Left lung (tissue), 14 donors: ENCODE data around the gene UBALD2. TPM values are rescaled to one million over a fixed set of nuclear protein-coding genes. Genes with fewer than 3 reads are reported as not detected.
A peak's percentile ranks its signal among the peaks of the same experiment; 100 is the strongest.
"Not testable (repeated sequence)": the region's sequence is repeated elsewhere in the genome, so short reads cannot be mapped to it uniquely, and the experiment has no call there.

Experiments used
- ATAC-seq: fragments of 200-7000 bp; cut with Tn5 transposase; one replicate; pipeline ENCODE4 v1.9.1; 2020; ENCODE audit warnings: moderate library complexity
- DNase-seq, 4 donors: peaks; one replicate each; pipeline ENCODE4 v3.0.0-alpha.2; 2013 to 2020
- H3K27ac ChIP-seq, 2 donors: fragments of 200-600 bp; sonication (generic) in 1 of 2; one replicate each; pipeline versions ENCODE4 v1.5.0 to v1.8.0; 2020 to 2021
- H3K27me3 ChIP-seq, 2 donors: fragments of 200-600 bp; sonication (generic) in 1 of 2; one replicate each; pipeline versions ENCODE4 v1.5.0 to v1.8.0; 2020 to 2021
- H3K36me3 ChIP-seq, 2 donors: fragments of 200-600 bp; sonication (generic) in 1 of 2; one replicate each; pipeline versions ENCODE4 v1.5.0 to v1.8.0; 2020 to 2021
- H3K4me1 ChIP-seq, 2 donors: fragments of 200-600 bp; one replicate each; pipeline ENCODE4 v1.8.0; 2021
- H3K4me3 ChIP-seq, 2 donors: fragments of 200-600 bp; sonication (generic) in 1 of 2; one replicate each; pipeline versions ENCODE4 v1.5.0 to v1.8.0; 2020 to 2021; ENCODE audit warnings: mild to moderate bottlenecking in 1 of 2
- H3K9me3 ChIP-seq, 2 donors: fragments of 200-600 bp; sonication (generic) in 1 of 2; one replicate each; pipeline versions ENCODE4 v1.5.0 to v1.8.0; 2020 to 2021
- CTCF ChIP-seq, 2 donors: fragments of 200-600 bp; sonication (generic) in 1 of 2; IDR thresholded peaks; one replicate each; pipeline versions ENCODE4 v1.5.0 to v1.8.0; 2021; ENCODE audit warnings: antibody characterized with exemption in 2 of 2
- intact Hi-C, 2 donors: fragments of 100-400 bp; cut with DNase I; formaldehyde crosslinking; loops; one replicate each; pipeline versions ENCODE4 v1.11.2 to v1.14.2; 2022
- long read RNA-seq, 12 donors: library from polyadenylated mRNA in 2 of 12; unstranded in 2 of 12; transcript quantifications; one replicate each; pipeline ENCODE4 v2.0.0 and lab custom pipeline, GENCODE V29; 2019 to 2026
- polyA plus RNA-seq, 6 donors: library from polyadenylated mRNA; unstranded; fragments of 120-200 nt; gene quantifications; one replicate each; pipeline ENCODE4 v1.2.1, GENCODE V29; 2013; ENCODE audit not compliant: insufficient read length in 6 of 6
- total RNA-seq, 2 donors: library from RNA; stranded (reverse); fragmentation: NEBNext Ultra II Directional; extraction: Animal tissue kit (Norgen Biotek cat#: 25700); gene quantifications; one replicate each; pipeline ENCODE4 v1.2.1, GENCODE V29; 2021
- donor health status: DM: no; HTN: yes; CAD: no.
- donor health status: DM: no; HTN: no; CAD: no.

Gene UBALD2
- total RNA-seq (10 to 100 TPM; 45.7 to 52.7 TPM), polyA plus RNA-seq (10 to 100 TPM; 16.7 to 36.1 (median 28.1) TPM)
- long read RNA-seq, donor 1, transcript UBALD2-201 (3 exons, 1,593 nt) = major isoform, 51 of 81 reads
- long read RNA-seq, donor 1, partial matches to known transcripts = 27 of 81 reads
- long read RNA-seq, donor 1, other reads (novel, unspliced or antisense) = 0 of 81 reads
- long read RNA-seq, donor 2, transcript UBALD2-203 (2 exons, 660 nt) = minor isoform, 7 of 47 reads
- long read RNA-seq, donor 2, transcript UBALD2-201 (3 exons, 1,593 nt) = major isoform, 33 of 47 reads
- long read RNA-seq, donor 2, partial matches to known transcripts = 6 of 47 reads
- long read RNA-seq, donor 2, other reads (novel, unspliced or antisense) = 0 of 47 reads
- long read RNA-seq, donor 3, transcript UBALD2-201 (3 exons, 1,593 nt) = major isoform, 26 of 38 reads
- long read RNA-seq, donor 3, partial matches to known transcripts = 10 of 38 reads
- long read RNA-seq, donor 3, other reads (novel, unspliced or antisense) = 0 of 38 reads
- long read RNA-seq, donor 4, partial matches to known transcripts = 1 of 3 reads
- long read RNA-seq, donor 4, other reads (novel, unspliced or antisense) = 2 of 3 reads
- long read RNA-seq, donor 5, transcript UBALD2-201 (3 exons, 1,593 nt) = major isoform, 40 of 45 reads
- long read RNA-seq, donor 5, partial matches to known transcripts = 5 of 45 reads
- long read RNA-seq, donor 5, other reads (novel, unspliced or antisense) = 0 of 45 reads
- long read RNA-seq, donor 6, transcript UBALD2-203 (2 exons, 660 nt) = minor isoform, 8 of 48 reads
- long read RNA-seq, donor 6, transcript UBALD2-201 (3 exons, 1,593 nt) = major isoform, 34 of 48 reads
- long read RNA-seq, donor 6, partial matches to known transcripts = 6 of 48 reads
- long read RNA-seq, donor 6, other reads (novel, unspliced or antisense) = 0 of 48 reads
- long read RNA-seq, donor 7, transcript UBALD2-201 (3 exons, 1,593 nt) = major isoform, 12 of 14 reads
- long read RNA-seq, donor 7, partial matches to known transcripts = 0 of 14 reads
- long read RNA-seq, donor 7, other reads (novel, unspliced or antisense) = 0 of 14 reads
- long read RNA-seq, donor 8, transcript UBALD2-201 (3 exons, 1,593 nt) = major isoform, 18 of 25 reads
- long read RNA-seq, donor 8, partial matches to known transcripts = 5 of 25 reads
- long read RNA-seq, donor 8, other reads (novel, unspliced or antisense) = 0 of 25 reads
- long read RNA-seq, donor 9 = 0 reads
- long read RNA-seq, donor 10 = 0 reads
- long read RNA-seq, donor 11 = 0 reads
- long read RNA-seq, donor 12, transcript UBALD2-201 (3 exons, 1,593 nt) = major isoform, 24 of 27 reads
- long read RNA-seq, donor 12, partial matches to known transcripts = 0 of 27 reads
- long read RNA-seq, donor 12, other reads (novel, unspliced or antisense) = 0 of 27 reads

- Histone ChIP-seq H3K4me1 (peaks cover 42 to 82% of the 10 kb centered on the region in 2 donors), H3K4me3 (peak within 1 kb of the TSS; percentile 82 to 88), H3K9me3 (no peaks in the 10 kb centered on the region), H3K36me3 (peaks cover 0 to 10% of the 10 kb centered on the region in 2 donors), H3K27ac (peak within 1 kb of the TSS; percentile 90 to 93), H3K27me3 (no peaks in the 10 kb centered on the region)
- ATAC-seq (peak; percentile 92), DNase-seq (peak; percentile 98 to 99 (median 98))
- peak in 1 of 2 donors; percentile 26 for TF ChIP-seq CTCF (IDR thresholded peaks at IDR 0.05)
- intact Hi-C loops = no loop called here
Measured at GRCh38 chr17:76264755-76265623, at the start of gene UBALD2. Gene UBALD2 (plus strand): TSS chr17:76265348. CDS start chr17:76265506, 158 bp downstream.

- no peaks in the 10 kb centered on the region for H3K27me3 ChIP-seq
- H3K4me1 ChIP-seq = no peaks in the 10 kb centered on the region
- no peaks in the 10 kb centered on the region for H3K36me3 ChIP-seq
- no peak for TF ChIP-seq CTCF (IDR thresholded peaks at IDR 0.05)
- intact Hi-C loops = no loop called here
- ATAC-seq (no peak), DNase-seq (no peak)
- no peaks in the 10 kb centered on the region for H3K9me3 ChIP-seq
- H3K4me3 ChIP-seq = no peak overlapping the region
- H3K27ac ChIP-seq = no peak overlapping the region
Measured at GRCh38 chr17:76217081-76217480, 48.1 kb upstream of the UBALD2 start.

- no peak for DNase-seq
- Histone ChIP-seq H3K36me3 (no peaks in the 10 kb centered on the region), H3K4me1 (no peaks in the 10 kb centered on the region), H3K27me3 (no peaks in the 10 kb centered on the region), H3K4me3 (no peak overlapping the region), H3K27ac (no peak overlapping the region), H3K9me3 (no peaks in the 10 kb centered on the region)
- no peak for ATAC-seq
- intact Hi-C loops = no loop called here
- TF ChIP-seq CTCF (IDR thresholded peaks at IDR 0.05) = no peak
Measured at GRCh38 chr17:76219670-76220383, 45.3 kb upstream of the UBALD2 start.

GRCh38 chr17:76223802-76224201 is 41.3 kb upstream of the UBALD2 start:
- ATAC-seq = no peak
- no peaks in the 10 kb centered on the region for H3K9me3 ChIP-seq
- no peaks in the 10 kb centered on the region for H3K36me3 ChIP-seq
- intact Hi-C loops = no loop called here
- no peak for DNase-seq
- H3K4me1 ChIP-seq = no peaks in the 10 kb centered on the region
- peaks cover 0 to 5% of the 10 kb centered on the region in 2 donors for H3K27me3 ChIP-seq
- H3K27ac ChIP-seq = no peak overlapping the region
- no peak for TF ChIP-seq CTCF (IDR thresholded peaks at IDR 0.05)
- no peak overlapping the region for H3K4me3 ChIP-seq

- H3K27me3 ChIP-seq = peaks cover 0 to 16% of the 10 kb centered on the region in 2 donors
- intact Hi-C loops, ATAC-seq, H3K36me3 ChIP-seq, DNase-seq, H3K4me1 ChIP-seq, H3K9me3 ChIP-seq, H3K4me3 ChIP-seq, H3K27ac ChIP-seq: not testable (repeated sequence)
Measured at GRCh38 chr17:76225373-76226086, 39.6 kb upstream of the UBALD2 start.

- H3K27me3 ChIP-seq = peaks cover 0 to 17% of the 10 kb centered on the region in 2 donors
- H3K36me3 ChIP-seq, DNase-seq, H3K4me1 ChIP-seq, H3K27ac ChIP-seq, ATAC-seq, H3K4me3 ChIP-seq, H3K9me3 ChIP-seq, intact Hi-C loops: not testable (repeated sequence)
Measured at GRCh38 chr17:76226749-76227148, 38.4 kb upstream of the UBALD2 start.
